Erythroblast (primary cell): ENCODE data around the gene NDUFA13.

Experiments
- GATA1 ChIP-seq: IDR thresholded peaks from 2 replicates; pipeline ENCODE4 v1.6.1; 2011; ENCODE audit warnings: low read depth, mild to moderate bottlenecking, control low read depth, low read length, moderate library complexity
- POLR2A ChIP-seq: IDR thresholded peaks from 2 replicates; pipeline ENCODE4 v1.6.1; 2011; ENCODE audit warnings: mild to moderate bottlenecking, low read length

DNA sequence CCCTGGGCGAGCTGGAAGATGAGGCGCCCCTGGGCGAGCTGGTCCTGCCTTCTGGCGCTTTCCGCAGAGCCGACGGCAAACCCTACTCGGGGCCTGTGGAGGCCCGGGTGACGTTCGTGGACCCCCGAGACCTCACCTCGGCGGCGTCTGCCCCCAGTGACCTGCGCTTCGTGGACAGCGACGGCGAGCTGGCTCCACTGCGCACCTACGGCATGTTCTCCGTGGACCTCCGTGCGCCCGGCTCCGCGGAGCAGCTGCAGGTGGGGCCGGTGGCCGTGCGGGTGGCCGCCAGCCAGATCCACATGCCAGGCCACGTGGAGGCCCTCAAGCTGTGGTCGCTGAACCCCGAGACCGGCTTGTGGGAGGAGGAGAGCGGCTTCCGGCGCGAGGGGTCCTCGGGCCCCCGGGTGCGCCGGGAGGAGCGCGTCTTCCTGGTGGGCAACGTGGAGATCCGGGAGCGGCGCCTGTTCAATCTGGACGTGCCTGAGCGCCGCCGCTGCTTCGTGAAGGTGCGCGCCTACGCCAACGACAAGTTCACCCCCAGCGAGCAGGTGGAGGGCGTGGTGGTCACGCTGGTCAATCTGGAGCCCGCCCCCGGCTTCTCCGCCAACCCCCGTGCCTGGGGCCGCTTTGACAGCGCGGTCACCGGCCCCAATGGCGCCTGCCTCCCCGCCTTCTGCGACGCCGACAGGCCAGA lies 28.4 kb downstream of the NDUFA13 start:
- TF ChIP-seq POLR2A (no peak), GATA1 (no peak)
